Measurements from ENCODE around the gene CPNE5.

CPNE5 gene

DNA sequence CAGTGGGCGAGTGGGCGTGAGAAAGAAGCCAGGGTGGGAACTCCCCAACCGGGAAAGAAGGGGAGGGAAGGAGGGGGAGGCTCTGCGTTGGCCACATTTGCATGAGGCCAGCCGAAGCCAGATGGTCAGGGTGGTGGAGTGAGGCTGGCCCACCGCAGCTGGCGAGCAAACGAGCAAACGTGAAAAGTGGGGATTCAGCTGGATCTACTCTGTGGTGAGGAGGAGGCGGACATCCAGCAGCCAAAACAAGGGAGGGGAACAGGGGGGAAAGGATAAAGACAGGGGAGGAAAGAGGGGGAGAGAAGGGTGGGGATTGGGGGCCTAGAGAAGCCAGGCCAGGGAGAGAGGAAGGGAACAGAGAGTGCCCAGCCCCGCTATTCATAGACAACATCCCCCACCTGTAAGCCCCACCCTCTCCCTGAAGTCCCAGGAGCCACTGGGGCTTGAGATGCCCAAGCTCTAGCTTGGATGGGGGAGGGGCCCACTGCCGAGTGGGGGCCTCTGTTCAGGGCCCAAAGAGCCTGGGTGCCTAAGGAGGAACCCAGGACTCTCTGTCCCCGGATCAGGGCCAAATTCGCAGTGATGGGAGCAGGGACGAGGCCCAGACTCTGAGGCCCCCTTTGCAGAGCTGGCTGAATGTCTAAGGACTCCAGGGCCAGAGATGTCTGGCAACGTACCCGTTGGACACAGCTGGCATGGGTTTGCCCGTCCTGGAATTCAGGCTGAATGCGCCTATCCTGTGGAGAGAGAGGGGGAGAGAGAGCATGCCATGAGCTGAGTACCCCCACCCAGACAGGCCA lies 45.1 kb downstream of the CPNE5 start:
- TF ChIP-seq L3MBTL2 (conservative IDR thresholded peaks at IDR 0.05) (no peak), SP1 (IDR thresholded peaks at IDR 0.05) (no peak), SUZ12 (IDR thresholded peaks at IDR 0.05) (no peak)
- POLR2A ChIA-PET, result no interaction called here
- CTCF ChIA-PET, result interaction anchor here (1.0 kb wide), 1 partner anchor 28 kb away, joined by 3 read pairs; no protein-coding TSS in a partner anchor
- no peak for DNase-seq (ENCODE audit: extremely low spot score)

DNA sequence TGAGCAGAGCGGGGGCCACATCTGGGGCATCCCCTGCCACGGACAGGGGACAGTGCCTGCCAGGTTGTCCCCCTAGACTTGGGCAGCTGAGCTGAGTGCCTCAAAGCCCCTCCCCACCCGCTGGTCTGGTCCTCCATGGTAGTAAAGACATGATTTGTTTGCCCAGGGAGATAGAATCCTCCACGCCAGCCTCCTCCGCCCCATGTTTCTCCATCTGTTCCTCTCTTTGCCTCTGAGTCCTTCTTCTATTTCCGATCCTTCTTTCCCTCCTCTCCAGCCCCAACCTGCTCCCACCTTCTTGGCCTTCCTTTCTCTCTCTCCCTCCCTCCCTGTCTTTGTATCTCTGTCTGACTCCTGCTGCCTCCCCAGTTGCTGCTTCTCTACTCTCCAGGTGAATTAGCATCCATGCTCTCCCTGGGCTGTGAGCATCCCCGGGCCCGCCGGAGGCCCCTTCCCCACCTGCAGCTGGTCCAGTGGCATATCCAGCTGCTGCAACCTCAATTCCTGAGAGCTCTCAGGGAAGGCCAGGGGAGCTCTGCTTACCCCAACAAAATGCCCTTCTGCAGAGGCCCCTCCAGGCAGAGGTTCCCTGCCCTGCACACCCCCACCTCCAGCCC lies 45.8 kb downstream of the CPNE5 start:
- TF ChIP-seq ARNT (IDR thresholded peaks at IDR 0.05) (no peak), SP1 (IDR thresholded peaks at IDR 0.05) (no peak), BHLHE40 (IDR thresholded peaks at IDR 0.05; ENCODE audit: borderline replicate concordance) (no peak), FOXK2 (IDR thresholded peaks at IDR 0.05) (no peak), TARDBP (IDR thresholded peaks at IDR 0.05) (no peak), SUZ12 (IDR thresholded peaks at IDR 0.05) (no peak), HDGF (IDR thresholded peaks at IDR 0.05; ENCODE audit: borderline replicate concordance) (no peak), LEF1 (IDR thresholded peaks at IDR 0.05; ENCODE audit: borderline replicate concordance) (no peak), ELF4 (IDR thresholded peaks at IDR 0.05) (no peak), FOXA1 (IDR thresholded peaks at IDR 0.05) (no peak), CTBP1 (IDR thresholded peaks at IDR 0.05; ENCODE audit: borderline replicate concordance) (no peak), PKNOX1 (IDR thresholded peaks at IDR 0.05) (no peak), ZNF384 (IDR thresholded peaks at IDR 0.05) (no peak), L3MBTL2 (conservative IDR thresholded peaks at IDR 0.05) (no peak), FOXM1 (IDR thresholded peaks at IDR 0.05; ENCODE audit: borderline replicate concordance) (no peak), NFRKB (IDR thresholded peaks at IDR 0.05) (no peak)
- POLR2A ChIA-PET, result no interaction called here
- CTCF ChIA-PET, result interaction anchor here (1.0 kb wide), 1 partner anchor 27 kb away, joined by 3 read pairs; no protein-coding TSS in a partner anchor
- no peak for DNase-seq (ENCODE audit: extremely low spot score)

DNA sequence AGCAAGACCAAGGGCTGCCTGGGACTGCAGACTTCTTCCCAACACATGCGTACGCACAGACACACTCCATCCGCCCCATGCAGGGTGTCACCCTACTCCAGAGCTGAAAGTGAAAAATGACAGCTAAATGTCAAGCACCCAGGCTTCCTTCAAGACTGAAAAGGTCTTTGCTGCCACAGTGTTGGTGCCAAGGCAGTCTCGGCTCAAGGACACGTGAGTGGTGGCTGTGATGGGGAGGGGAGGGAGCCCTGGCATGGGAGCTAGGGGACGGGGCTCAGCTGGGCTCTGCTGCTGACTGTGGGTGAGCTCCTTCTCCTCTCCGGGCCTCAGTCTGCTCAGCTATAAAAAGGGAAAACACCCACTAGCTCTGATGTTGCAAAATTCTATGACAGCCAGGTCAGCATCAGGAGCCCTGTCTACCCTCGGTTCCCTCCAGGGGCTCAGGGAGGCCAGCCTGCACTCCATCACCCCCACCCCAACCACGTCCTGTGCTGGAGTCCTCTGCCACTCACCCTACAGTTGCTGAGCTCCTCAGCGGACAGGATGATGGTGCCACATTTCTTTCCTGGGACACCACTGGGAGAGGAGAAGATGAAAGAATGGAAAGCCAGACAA lies 47.6 kb downstream of the CPNE5 start:
- DNase-seq (ENCODE audit: extremely low spot score), result no peak
- TF ChIP-seq ARNT (IDR thresholded peaks at IDR 0.05), result no peak
- no peak for TF ChIP-seq ELF4 (IDR thresholded peaks at IDR 0.05)
- no peak for TF ChIP-seq NFRKB (IDR thresholded peaks at IDR 0.05)
- no peak for TF ChIP-seq L3MBTL2 (conservative IDR thresholded peaks at IDR 0.05)
- TF ChIP-seq FOXK2 (IDR thresholded peaks at IDR 0.05), result no peak
- TF ChIP-seq SUZ12 (IDR thresholded peaks at IDR 0.05), result no peak
- no peak for TF ChIP-seq BHLHE40 (IDR thresholded peaks at IDR 0.05; ENCODE audit: borderline replicate concordance)
- no peak for TF ChIP-seq HDGF (IDR thresholded peaks at IDR 0.05; ENCODE audit: borderline replicate concordance)
- no peak for TF ChIP-seq CTBP1 (IDR thresholded peaks at IDR 0.05; ENCODE audit: borderline replicate concordance)
- CTCF ChIA-PET, result interaction anchor here (1.7 kb wide), 1 partner anchor 9 kb away, joined by 6 read pairs; no protein-coding TSS in a partner anchor
- POLR2A ChIA-PET, result interaction anchor here (1.6 kb wide), 1 partner anchor 9 kb away, joined by 4 read pairs; no protein-coding TSS in a partner anchor

DNA sequence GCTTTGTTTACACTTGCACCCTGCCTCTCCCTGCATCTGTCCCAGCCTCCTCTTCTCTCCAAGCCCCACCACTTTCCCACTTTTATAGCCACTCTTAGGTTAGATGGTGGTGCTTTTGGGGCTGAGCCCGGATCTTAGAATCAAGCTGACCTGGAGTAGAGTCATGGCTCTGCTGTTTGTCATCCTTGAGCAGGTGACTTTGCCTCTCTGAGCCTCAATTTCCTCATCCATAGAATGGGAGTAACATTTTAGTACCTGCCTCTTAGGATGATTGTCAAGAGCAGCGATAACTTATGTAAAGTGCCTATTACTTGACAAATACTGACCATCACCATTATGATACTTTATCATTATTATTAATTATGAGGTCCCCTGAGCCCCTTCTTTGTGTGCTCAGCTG lies 48.2 kb downstream of the CPNE5 start:
- ChIA-PET POLR2A (interaction anchor here (1.6 kb wide), 1 partner anchor 9 kb away, joined by 4 read pairs; no protein-coding TSS in a partner anchor), CTCF (interaction anchor here (0.6 to 1.7 kb wide), 2 partner anchors 8 to 185 kb away, joined by 4 to 6 read pairs; no protein-coding TSS in a partner anchor)
- no peak for DNase-seq (ENCODE audit: extremely low spot score)
- TF ChIP-seq FOXM1 (IDR thresholded peaks at IDR 0.05; ENCODE audit: borderline replicate concordance) (no peak), FOXK2 (IDR thresholded peaks at IDR 0.05) (no peak), BHLHE40 (IDR thresholded peaks at IDR 0.05; ENCODE audit: borderline replicate concordance) (no peak), PKNOX1 (IDR thresholded peaks at IDR 0.05) (no peak), CTBP1 (IDR thresholded peaks at IDR 0.05; ENCODE audit: borderline replicate concordance) (no peak), TARDBP (IDR thresholded peaks at IDR 0.05) (no peak), ZNF384 (IDR thresholded peaks at IDR 0.05) (no peak), SUZ12 (IDR thresholded peaks at IDR 0.05) (no peak), HDGF (IDR thresholded peaks at IDR 0.05; ENCODE audit: borderline replicate concordance) (no peak), L3MBTL2 (conservative IDR thresholded peaks at IDR 0.05) (no peak), LEF1 (IDR thresholded peaks at IDR 0.05; ENCODE audit: borderline replicate concordance) (no peak)

- CTCF ChIA-PET, result interaction anchor here (0.6 to 1.4 kb wide), 3 partner anchors 23 to 262 kb away, joined by 3 to 5 read pairs (median 5); no protein-coding TSS in a partner anchor
- TF ChIP-seq ARNT (IDR thresholded peaks at IDR 0.05) (no peak), TARDBP (IDR thresholded peaks at IDR 0.05) (no peak), ZNF384 (IDR thresholded peaks at IDR 0.05) (no peak), FOXM1 (IDR thresholded peaks at IDR 0.05; ENCODE audit: borderline replicate concordance) (no peak), HDGF (IDR thresholded peaks at IDR 0.05; ENCODE audit: borderline replicate concordance) (no peak)
- DNase-seq (ENCODE audit: extremely low spot score), result no peak
- POLR2A ChIA-PET, result no interaction called here
Observed at GRCh38 chr6:36788768-36789167, 50.5 kb downstream of the CPNE5 start.

- no peak for TF ChIP-seq BHLHE40 (IDR thresholded peaks at IDR 0.05; ENCODE audit: borderline replicate concordance)
- no peak for TF ChIP-seq HDGF (IDR thresholded peaks at IDR 0.05; ENCODE audit: borderline replicate concordance)
- TF ChIP-seq FOXM1 (IDR thresholded peaks at IDR 0.05; ENCODE audit: borderline replicate concordance), result no peak
- TF ChIP-seq ELF4 (IDR thresholded peaks at IDR 0.05), result no peak
- no peak for TF ChIP-seq SUZ12 (IDR thresholded peaks at IDR 0.05)
- no peak for TF ChIP-seq ZNF384 (IDR thresholded peaks at IDR 0.05)
- no peak for TF ChIP-seq PKNOX1 (IDR thresholded peaks at IDR 0.05)
- no peak for DNase-seq (ENCODE audit: extremely low spot score)
- POLR2A ChIA-PET, result no interaction called here
- CTCF ChIA-PET, result interaction anchor here (0.6 kb wide), 2 partner anchors 9 to 41 kb away, joined by 3 to 5 read pairs; no protein-coding TSS in a partner anchor
Observed at GRCh38 chr6:36788186-36788585, 51.1 kb downstream of the CPNE5 start.
